Lung (tissue), 16 donors: ENCODE measurements around the gene UQCRH. TPM values are rescaled to one million over a fixed set of nuclear protein-coding genes. Genes with fewer than 3 reads are reported as not detected.

Source experiments
- ATAC-seq: fragments of 200-7000 bp; cut with Tn5 transposase; one replicate; pipeline ENCODE4 v1.9.1; 2020; ENCODE audit warnings: moderate number of reproducible peaks; ENCODE audit not compliant: insufficient read depth, low FRiP score
- DNase-seq, 3 donors: peaks; one replicate each; pipeline ENCODE4 v3.0.0-alpha.2; 2013 to 2017
- H3K27ac ChIP-seq, 2 donors: one replicate each; pipeline ENCODE4 v1.5.1; 2013; ENCODE audit warnings: mild to moderate bottlenecking in 2 of 2, moderate library complexity in 2 of 2, control low read depth in 1 of 2, inconsistent platforms in 1 of 2, low read depth in 1 of 2, low read length in 1 of 2
- H3K27me3 ChIP-seq, 3 donors: one replicate each; pipeline ENCODE4 v1.5.1; 2013; ENCODE audit warnings: low read length in 2 of 3; ENCODE audit not compliant: control insufficient read depth in 3 of 3, insufficient read depth in 3 of 3
- H3K36me3 ChIP-seq, 4 donors: one replicate each; pipeline ENCODE4 v1.5.1; 2013; ENCODE audit warnings: low read length in 4 of 4, mild to moderate bottlenecking in 1 of 4, moderate library complexity in 1 of 4; ENCODE audit not compliant: control insufficient read depth in 4 of 4, insufficient read depth in 4 of 4
- H3K4me1 ChIP-seq, 5 donors: one replicate each; pipeline ENCODE4 v1.5.1; 2013; ENCODE audit warnings: low read length in 5 of 5, mild to moderate bottlenecking in 2 of 5, moderate library complexity in 1 of 5; ENCODE audit not compliant: control insufficient read depth in 5 of 5, insufficient read depth in 5 of 5
- H3K4me3 ChIP-seq: one replicate; pipeline ENCODE4 v1.5.1; 2013; ENCODE audit warnings: mild to moderate bottlenecking, control low read depth, moderate library complexity
- H3K9ac ChIP-seq, 2 donors: one replicate each; pipeline ENCODE4 v1.5.1; 2013; ENCODE audit warnings: low read length in 2 of 2, control low read depth in 1 of 2; ENCODE audit not compliant: insufficient read depth in 1 of 2
- H3K9me3 ChIP-seq, 4 donors: one replicate each; pipeline ENCODE4 v1.5.1; 2013; ENCODE audit warnings: low read length in 3 of 4, mild to moderate bottlenecking in 1 of 4, moderate library complexity in 1 of 4; ENCODE audit not compliant: control insufficient read depth in 4 of 4, insufficient read depth in 3 of 4
- CTCF ChIP-seq: IDR thresholded peaks from 2 replicates; pipeline ENCODE4 v1.5.1; 2012; ENCODE audit warnings: mild to moderate bottlenecking; ENCODE audit errors: control extremely low read depth, extremely low read depth
- WGBS, 2 donors: extraction: QIAGEN DNeasy Blood & Tissue Kit; methylation state at CpG; one replicate each; pipeline ENCODE4 v1.1.7; 2013; 5-methylcytosine and 5-hydroxymethylcytosine counted together
- long read RNA-seq, 5 donors: transcript quantifications; one replicate each; lab custom pipeline, GENCODE V29; 2026
- polyA plus RNA-seq, 2 donors: library from polyadenylated mRNA; stranded (reverse); fragments of 200-250 nt; gene quantifications; one replicate each; pipeline ENCODE4 v1.2.1, GENCODE V29; 2013
- total RNA-seq, 2 donors: library from RNA; depleted of rRNA in 1 of 2; stranded (reverse); fragments of >200 nt in 1 of 2; gene quantifications; one replicate each; pipeline ENCODE4 v1.2.1, GENCODE V29; 2014 to 2021
- donor health status: control.
- donor health status: control.
- donor health status: Bipolar disorder and iron deficiency.
- donor health status: healthy.
- donor health status: DM: yes; HTN: yes; CAD: no.

Gene UQCRH
- total RNA-seq: 100 to 1,000 TPM; 159 to 311 TPM
- polyA plus RNA-seq: 100 to 1,000 TPM; 297 to 400 TPM
- long read RNA-seq, donor 1, transcript UQCRH-201 (4 exons, 604 nt): major isoform, 218 of 284 reads
- long read RNA-seq, donor 1, transcript UQCRH-202 (2 exons, 621 nt): minor isoform, 19 of 284 reads
- long read RNA-seq, donor 1, transcript UQCRH-205 (5 exons, 674 nt): minor isoform, 8 of 284 reads
- long read RNA-seq, donor 1, partial matches to known transcripts: 6 of 284 reads
- long read RNA-seq, donor 1, other reads (novel, unspliced or antisense): 31 of 284 reads
- long read RNA-seq, donor 2, transcript UQCRH-202 (2 exons, 621 nt): minor isoform, 7 of 116 reads
- long read RNA-seq, donor 2, transcript UQCRH-205 (5 exons, 674 nt): minor isoform, 5 of 116 reads
- long read RNA-seq, donor 2, transcript UQCRH-201 (4 exons, 604 nt): major isoform, 93 of 116 reads
- long read RNA-seq, donor 2, partial matches to known transcripts: 0 of 116 reads
- long read RNA-seq, donor 2, other reads (novel, unspliced or antisense): 11 of 116 reads
- long read RNA-seq, donor 3, transcript UQCRH-205 (5 exons, 674 nt): minor isoform, 5 of 208 reads
- long read RNA-seq, donor 3, transcript UQCRH-202 (2 exons, 621 nt): minor isoform, 10 of 208 reads
- long read RNA-seq, donor 3, transcript UQCRH-201 (4 exons, 604 nt): major isoform, 155 of 208 reads
- long read RNA-seq, donor 3, partial matches to known transcripts: 10 of 208 reads
- long read RNA-seq, donor 3, other reads (novel, unspliced or antisense): 28 of 208 reads
- long read RNA-seq, donor 4, transcript UQCRH-202 (2 exons, 621 nt): minor isoform, 18 of 182 reads
- long read RNA-seq, donor 4, transcript UQCRH-205 (5 exons, 674 nt): minor isoform, 8 of 182 reads
- long read RNA-seq, donor 4, transcript UQCRH-201 (4 exons, 604 nt): major isoform, 128 of 182 reads
- long read RNA-seq, donor 4, partial matches to known transcripts: 0 of 182 reads
- long read RNA-seq, donor 4, other reads (novel, unspliced or antisense): 27 of 182 reads
- long read RNA-seq, donor 5, transcript UQCRH-202 (2 exons, 621 nt): minor isoform, 26 of 393 reads
- long read RNA-seq, donor 5, transcript UQCRH-205 (5 exons, 674 nt): minor isoform, 22 of 393 reads
- long read RNA-seq, donor 5, transcript UQCRH-201 (4 exons, 604 nt): major isoform, 282 of 393 reads
- long read RNA-seq, donor 5, partial matches to known transcripts: 13 of 393 reads
- long read RNA-seq, donor 5, other reads (novel, unspliced or antisense): 49 of 393 reads

- peak; percentile 96 to 98 (median 97) for DNase-seq
- H3K4me3 ChIP-seq: peak within 1 kb of the TSS; percentile 94
- H3K9ac ChIP-seq: peak within 1 kb of the TSS; percentile 95 to 98
- H3K27ac ChIP-seq: peak within 1 kb of the TSS; percentile 93 to 99
- peaks cover 13 to 27% (median 14%) of the 10 kb centered on the region in 5 donors for H3K4me1 ChIP-seq
- no peak for TF ChIP-seq CTCF
- ATAC-seq: peak; percentile 94
- no peaks in the 10 kb centered on the region for H3K27me3 ChIP-seq
- H3K9me3 ChIP-seq: no peaks in the 10 kb centered on the region
- peaks cover 0 to 3% (median 0%) of the 10 kb centered on the region in 4 donors for H3K36me3 ChIP-seq
- WGBS, 2 donors: 0 to 1% methylated on average over 58 to 61 of the region's 61 CpGs
These were observed at the start of gene UQCRH, which contains the start of gene LRRC41 for GRCh38 chr1:46303038-46303871. TSS of gene UQCRH (plus strand) at chr1:46303698. CDS start at chr1:46303767, 69 bp downstream. TSS of gene LRRC41 (minus strand) at chr1:46303616. CDS start at chr1:46303322, 294 bp downstream.

- Histone ChIP-seq H3K4me1 (no peaks in the 10 kb centered on the region), H3K36me3 (peaks cover 0 to 3% (median 1%) of the 10 kb centered on the region in 4 donors), H3K27me3 (no peaks in the 10 kb centered on the region), H3K27ac (no peak overlapping the region), H3K4me3 (no peak overlapping the region), H3K9me3 (no peaks in the 10 kb centered on the region), H3K9ac (no peak overlapping the region)
- no peak for TF ChIP-seq CTCF
- DNase-seq: no peak
- WGBS, 2 donors: 96 to 98% methylated on average over 5 of the region's 5 CpGs
- no peak for ATAC-seq
These were observed 48.8 kb upstream of the UQCRH start for GRCh38 chr1:46254668-46255067.

- H3K27me3 ChIP-seq: no peaks in the 10 kb centered on the region
- H3K9me3 ChIP-seq: no peaks in the 10 kb centered on the region
- H3K27ac ChIP-seq: no peak overlapping the region
- H3K9ac ChIP-seq: no peak overlapping the region
- no peak overlapping the region for H3K4me3 ChIP-seq
- H3K36me3 ChIP-seq: peaks cover 0 to 9% (median 1%) of the 10 kb centered on the region in 4 donors
- ATAC-seq: no peak
- H3K4me1 ChIP-seq: no peaks in the 10 kb centered on the region
- 94 to 100% methylated on average over 2 of the region's 2 CpGs for whole genome bisulfite sequencing, 2 donors
- TF ChIP-seq CTCF: no peak
- DNase-seq: no peak
These were observed 47.0 kb upstream of the UQCRH start for GRCh38 chr1:46256523-46256922.
